Ishikawa (cell line): ENCODE data around the gene RIMBP2.

Source experiments
- CREB1 ChIP-seq: IDR thresholded peaks from 2 replicates; pipeline ENCODE4 v1.6.1; 2012; ENCODE audit warnings: low read depth
- RAD21 ChIP-seq: IDR thresholded peaks from 2 replicates; pipeline ENCODE4 v1.6.1; 2012; ENCODE audit warnings: low read depth
- TAF1 ChIP-seq: IDR thresholded peaks from 2 replicates; pipeline ENCODE4 v1.6.1; 2012; ENCODE audit warnings: low read depth, mild to moderate bottlenecking
- TF ChIP-seq, protein P1 (sequence below): IDR thresholded peaks from 2 replicates; pipeline ENCODE4 v1.6.1; 2012
- TF ChIP-seq, protein P2 (sequence below): IDR thresholded peaks from 2 replicates; pipeline ENCODE4 v1.6.1; 2012; ENCODE audit warnings: low read depth, mild to moderate bottlenecking

DNA sequence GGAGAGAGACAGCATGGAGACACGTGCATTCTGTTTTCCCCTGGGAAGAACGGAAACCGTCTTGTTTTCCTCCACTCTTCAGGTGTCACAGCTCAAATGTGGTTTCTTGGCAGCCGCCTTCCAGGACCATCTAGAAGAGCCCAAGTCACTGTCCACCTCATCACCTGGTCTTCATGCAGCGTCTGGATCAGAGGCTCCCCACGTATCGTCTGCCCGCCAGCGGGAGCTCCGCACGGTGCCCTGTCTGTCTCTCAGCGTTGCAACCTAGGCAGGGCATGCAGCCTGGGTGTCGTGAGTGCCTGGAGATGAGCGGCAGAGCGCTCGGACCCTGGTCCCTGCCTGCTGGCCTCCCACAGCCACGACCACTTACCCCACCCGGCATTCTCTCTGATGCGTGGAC, 260.9 kb downstream of the RIMBP2 start:
- TF ChIP-seq, protein P1, sequence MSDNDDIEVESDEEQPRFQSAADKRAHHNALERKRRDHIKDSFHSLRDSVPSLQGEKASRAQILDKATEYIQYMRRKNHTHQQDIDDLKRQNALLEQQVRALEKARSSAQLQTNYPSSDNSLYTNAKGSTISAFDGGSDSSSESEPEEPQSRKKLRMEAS, result no peak
- TF ChIP-seq, protein P2, sequence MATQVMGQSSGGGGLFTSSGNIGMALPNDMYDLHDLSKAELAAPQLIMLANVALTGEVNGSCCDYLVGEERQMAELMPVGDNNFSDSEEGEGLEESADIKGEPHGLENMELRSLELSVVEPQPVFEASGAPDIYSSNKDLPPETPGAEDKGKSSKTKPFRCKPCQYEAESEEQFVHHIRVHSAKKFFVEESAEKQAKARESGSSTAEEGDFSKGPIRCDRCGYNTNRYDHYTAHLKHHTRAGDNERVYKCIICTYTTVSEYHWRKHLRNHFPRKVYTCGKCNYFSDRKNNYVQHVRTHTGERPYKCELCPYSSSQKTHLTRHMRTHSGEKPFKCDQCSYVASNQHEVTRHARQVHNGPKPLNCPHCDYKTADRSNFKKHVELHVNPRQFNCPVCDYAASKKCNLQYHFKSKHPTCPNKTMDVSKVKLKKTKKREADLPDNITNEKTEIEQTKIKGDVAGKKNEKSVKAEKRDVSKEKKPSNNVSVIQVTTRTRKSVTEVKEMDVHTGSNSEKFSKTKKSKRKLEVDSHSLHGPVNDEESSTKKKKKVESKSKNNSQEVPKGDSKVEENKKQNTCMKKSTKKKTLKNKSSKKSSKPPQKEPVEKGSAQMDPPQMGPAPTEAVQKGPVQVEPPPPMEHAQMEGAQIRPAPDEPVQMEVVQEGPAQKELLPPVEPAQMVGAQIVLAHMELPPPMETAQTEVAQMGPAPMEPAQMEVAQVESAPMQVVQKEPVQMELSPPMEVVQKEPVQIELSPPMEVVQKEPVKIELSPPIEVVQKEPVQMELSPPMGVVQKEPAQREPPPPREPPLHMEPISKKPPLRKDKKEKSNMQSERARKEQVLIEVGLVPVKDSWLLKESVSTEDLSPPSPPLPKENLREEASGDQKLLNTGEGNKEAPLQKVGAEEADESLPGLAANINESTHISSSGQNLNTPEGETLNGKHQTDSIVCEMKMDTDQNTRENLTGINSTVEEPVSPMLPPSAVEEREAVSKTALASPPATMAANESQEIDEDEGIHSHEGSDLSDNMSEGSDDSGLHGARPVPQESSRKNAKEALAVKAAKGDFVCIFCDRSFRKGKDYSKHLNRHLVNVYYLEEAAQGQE, result no peak
- no peak for TF ChIP-seq TAF1
- no peak for TF ChIP-seq CREB1
- no peak for TF ChIP-seq RAD21
